ENCODE data around the gene ANO3. TPM values are rescaled to one million over a fixed set of nuclear protein-coding genes. Genes with fewer than 3 reads are reported as not detected.
"Not testable (repeated sequence)": the region's sequence is repeated elsewhere in the genome, so short reads cannot be mapped to it uniquely, and the experiment has no call there.

ANO3 gene
- total RNA-seq = not detected in 2 replicates

DNA sequence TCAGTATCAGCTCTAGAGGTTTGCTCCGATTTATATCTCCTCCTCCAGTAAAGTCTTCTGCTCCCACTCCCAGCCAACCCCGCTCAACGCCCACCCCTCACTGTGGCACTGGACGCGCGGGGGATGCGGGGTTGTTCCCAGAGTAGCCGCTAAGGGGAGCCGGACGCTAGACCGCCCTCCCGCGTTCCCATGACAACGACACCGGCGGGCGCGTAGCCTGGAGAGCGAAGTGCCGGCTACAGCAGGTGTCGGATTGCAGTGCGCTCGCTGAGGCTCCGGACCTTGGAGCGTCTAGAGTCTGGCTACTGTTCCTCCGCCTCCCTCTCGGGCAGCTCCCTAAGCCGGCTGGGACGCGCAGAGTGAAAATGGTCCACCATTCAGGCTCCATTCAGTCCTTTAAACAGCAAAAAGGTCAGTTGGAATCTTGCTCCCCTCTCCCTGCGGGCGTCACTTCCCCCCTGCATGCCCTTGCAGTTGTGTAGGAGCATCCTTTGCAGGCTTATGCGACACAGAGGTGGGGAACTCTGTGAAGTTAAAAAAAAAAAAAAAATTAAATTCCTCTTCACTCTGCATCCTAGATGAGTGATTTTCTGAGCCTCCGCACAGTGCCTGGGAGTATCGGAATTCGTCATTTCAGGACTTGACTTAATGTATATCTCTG is at the start of gene ANO3:
TSS of gene ANO3 (plus strand) at position 220 of the 661 bp plus-strand sequence. CDS start at position 366, 146 bp downstream.
- TF ChIP-seq, protein P1, sequence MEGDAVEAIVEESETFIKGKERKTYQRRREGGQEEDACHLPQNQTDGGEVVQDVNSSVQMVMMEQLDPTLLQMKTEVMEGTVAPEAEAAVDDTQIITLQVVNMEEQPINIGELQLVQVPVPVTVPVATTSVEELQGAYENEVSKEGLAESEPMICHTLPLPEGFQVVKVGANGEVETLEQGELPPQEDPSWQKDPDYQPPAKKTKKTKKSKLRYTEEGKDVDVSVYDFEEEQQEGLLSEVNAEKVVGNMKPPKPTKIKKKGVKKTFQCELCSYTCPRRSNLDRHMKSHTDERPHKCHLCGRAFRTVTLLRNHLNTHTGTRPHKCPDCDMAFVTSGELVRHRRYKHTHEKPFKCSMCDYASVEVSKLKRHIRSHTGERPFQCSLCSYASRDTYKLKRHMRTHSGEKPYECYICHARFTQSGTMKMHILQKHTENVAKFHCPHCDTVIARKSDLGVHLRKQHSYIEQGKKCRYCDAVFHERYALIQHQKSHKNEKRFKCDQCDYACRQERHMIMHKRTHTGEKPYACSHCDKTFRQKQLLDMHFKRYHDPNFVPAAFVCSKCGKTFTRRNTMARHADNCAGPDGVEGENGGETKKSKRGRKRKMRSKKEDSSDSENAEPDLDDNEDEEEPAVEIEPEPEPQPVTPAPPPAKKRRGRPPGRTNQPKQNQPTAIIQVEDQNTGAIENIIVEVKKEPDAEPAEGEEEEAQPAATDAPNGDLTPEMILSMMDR (conservative IDR thresholded peaks at IDR 0.05; ENCODE audit: low read depth, low read length) = peak; percentile 56
- peak within 1 kb of the TSS; percentile 40 for H3K4me3 ChIP-seq (ENCODE audit: low read depth, low read length)
- DNase-seq (ENCODE audit: low read depth) = peak; percentile 7

DNA sequence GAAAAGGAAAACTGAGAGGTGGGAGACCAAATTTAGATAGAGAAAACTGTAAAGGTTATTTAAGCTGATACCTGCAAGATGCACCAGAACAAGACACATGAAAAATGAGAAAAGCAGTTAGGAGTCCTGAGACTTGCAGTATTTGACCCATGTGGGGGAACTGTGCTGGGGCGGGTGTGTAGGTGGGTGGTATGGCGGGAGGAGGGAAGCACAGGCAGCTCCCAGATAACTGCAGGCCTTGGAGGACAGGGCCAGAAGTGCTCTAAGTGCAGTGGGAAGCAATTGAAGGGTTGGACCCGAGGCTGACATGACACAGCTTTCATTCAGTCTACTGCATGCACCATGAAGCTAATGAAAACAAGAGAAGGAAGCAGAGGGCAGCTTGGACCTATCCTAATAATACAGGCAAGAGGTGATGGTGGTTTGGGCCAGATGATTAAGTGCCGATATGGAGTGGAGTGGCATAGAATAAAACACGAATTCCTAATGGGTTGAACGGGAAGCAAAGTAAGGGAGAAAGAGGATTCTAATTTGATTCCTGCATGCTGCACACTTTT is 48.0 kb upstream of the ANO3 start:
- TF ChIP-seq, protein P1 (conservative IDR thresholded peaks at IDR 0.05; ENCODE audit: low read depth, low read length) = no peak
- no peak for DNase-seq (ENCODE audit: low read depth)
- no peak overlapping the region for H3K4me3 ChIP-seq (ENCODE audit: low read depth, low read length)

GRCh38 chr11:26285608-26286007 is 46.3 kb upstream of the ANO3 start:
- H3K4me3 ChIP-seq (ENCODE audit: low read depth, low read length) = no peak overlapping the region
- DNase-seq (ENCODE audit: low read depth) = no peak
- TF ChIP-seq, protein P1 (conservative IDR thresholded peaks at IDR 0.05; ENCODE audit: low read depth, low read length) = peak; percentile 10

GRCh38 chr11:26286472-26287066 is 45.4 kb upstream of the ANO3 start:
- DNase-seq (ENCODE audit: low read depth) = no peak
- no peak overlapping the region for H3K4me3 ChIP-seq (ENCODE audit: low read depth, low read length)
- TF ChIP-seq, protein P1 (conservative IDR thresholded peaks at IDR 0.05; ENCODE audit: low read depth, low read length) = peak; percentile 63

DNA sequence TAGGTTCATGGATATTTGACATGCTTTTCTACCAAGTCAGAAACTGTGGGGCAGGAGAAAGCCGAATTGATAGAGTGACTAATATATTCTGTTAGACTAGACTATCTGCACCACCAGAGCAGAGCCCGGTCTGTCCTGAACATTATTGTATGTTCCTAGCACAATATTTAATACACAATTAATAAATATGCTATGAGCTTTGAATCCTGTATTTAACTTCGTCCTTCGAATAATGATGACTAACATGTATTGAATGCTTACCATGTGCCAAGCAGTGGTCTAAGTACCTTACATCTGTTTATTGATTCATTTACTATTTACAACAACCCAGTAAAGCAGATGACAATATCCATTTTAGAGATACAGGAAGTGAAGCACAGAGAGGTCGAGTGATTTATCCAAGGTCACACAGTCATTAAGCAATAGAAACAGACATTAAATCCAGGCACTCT is 44.8 kb upstream of the ANO3 start:
- H3K4me3 ChIP-seq (ENCODE audit: low read depth, low read length) = no peak overlapping the region

DNA sequence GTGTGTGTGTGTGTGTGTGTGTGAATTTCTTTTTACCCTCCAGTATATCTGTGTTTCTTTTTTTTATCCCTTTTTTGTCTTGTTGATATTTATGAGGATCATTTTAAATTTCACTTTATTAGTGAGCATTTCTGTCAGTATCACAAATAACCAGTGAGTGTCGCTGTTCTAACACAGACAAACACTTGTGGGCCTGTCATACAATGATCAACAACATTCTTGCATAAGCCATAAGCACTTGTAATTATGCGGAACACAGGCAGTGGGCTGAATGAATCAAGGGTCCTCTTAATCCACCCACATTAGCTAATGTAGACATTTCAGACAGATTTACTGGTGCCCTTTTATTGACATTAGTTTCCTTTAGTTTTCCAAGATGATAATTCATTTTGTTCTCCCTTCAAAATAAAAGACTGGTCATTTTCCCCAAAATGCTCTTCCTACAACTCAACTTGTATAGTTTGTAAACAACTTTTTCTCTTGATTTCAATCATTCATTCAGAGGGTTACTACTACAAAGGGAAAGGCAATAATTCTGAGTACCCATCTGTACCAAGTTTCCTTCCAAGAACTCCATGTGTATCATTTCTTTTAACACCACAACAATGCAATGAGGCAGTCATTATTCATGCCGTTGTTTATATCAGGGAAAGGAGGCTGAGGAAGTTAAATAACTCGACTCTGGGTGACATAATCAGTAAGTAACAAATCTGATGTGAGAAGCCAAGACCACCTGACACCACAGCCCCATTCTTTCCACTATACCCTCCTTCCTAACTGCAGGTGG is 34.5 kb upstream of the ANO3 start:
- DNase-seq (ENCODE audit: low read depth) = peak; percentile 43
- H3K4me3 ChIP-seq (ENCODE audit: low read depth, low read length) = no peak overlapping the region
- TF ChIP-seq, protein P1 (conservative IDR thresholded peaks at IDR 0.05; ENCODE audit: low read depth, low read length) = peak; percentile 73

More for the DNA sequence above, 44.8 kb upstream of the ANO3 start:
- DNase-seq (ENCODE audit: low read depth) = no peak
- TF ChIP-seq, protein P1 (conservative IDR thresholded peaks at IDR 0.05; ENCODE audit: low read depth, low read length) = no peak

- not testable (repeated sequence) for H3K4me3 ChIP-seq (ENCODE audit: low read depth, low read length); DNase-seq (ENCODE audit: low read depth)
Measured at GRCh38 chr11:26316372-26316771, 15.6 kb upstream of the ANO3 start.
